Fibroblast of mammary gland (primary cell): ENCODE results near the gene HDDC3.
"Not testable (repeated sequence)": the region's sequence is repeated elsewhere in the genome, so short reads cannot be mapped to it uniquely, and the experiment has no call there.

Experiments
- DNase-seq: peaks from one replicate; pipeline ENCODE4 v3.0.0-alpha.2; 2010; ENCODE audit warnings: low read depth
- H3K4me3 ChIP-seq: 2 replicates; pipeline ENCODE4 v1.5.1; 2011; ENCODE audit warnings: low read depth, mild to moderate bottlenecking, low read length, moderate library complexity; ENCODE audit not compliant: control insufficient read depth
- TF ChIP-seq, protein P1 (sequence below): conservative IDR thresholded peaks from 2 replicates; pipeline ENCODE4 v1.5.1; 2011; ENCODE audit warnings: low read depth, low read length, inconsistent platforms; ENCODE audit not compliant: control insufficient read depth, insufficient read depth

HDDC3 gene

DNA sequence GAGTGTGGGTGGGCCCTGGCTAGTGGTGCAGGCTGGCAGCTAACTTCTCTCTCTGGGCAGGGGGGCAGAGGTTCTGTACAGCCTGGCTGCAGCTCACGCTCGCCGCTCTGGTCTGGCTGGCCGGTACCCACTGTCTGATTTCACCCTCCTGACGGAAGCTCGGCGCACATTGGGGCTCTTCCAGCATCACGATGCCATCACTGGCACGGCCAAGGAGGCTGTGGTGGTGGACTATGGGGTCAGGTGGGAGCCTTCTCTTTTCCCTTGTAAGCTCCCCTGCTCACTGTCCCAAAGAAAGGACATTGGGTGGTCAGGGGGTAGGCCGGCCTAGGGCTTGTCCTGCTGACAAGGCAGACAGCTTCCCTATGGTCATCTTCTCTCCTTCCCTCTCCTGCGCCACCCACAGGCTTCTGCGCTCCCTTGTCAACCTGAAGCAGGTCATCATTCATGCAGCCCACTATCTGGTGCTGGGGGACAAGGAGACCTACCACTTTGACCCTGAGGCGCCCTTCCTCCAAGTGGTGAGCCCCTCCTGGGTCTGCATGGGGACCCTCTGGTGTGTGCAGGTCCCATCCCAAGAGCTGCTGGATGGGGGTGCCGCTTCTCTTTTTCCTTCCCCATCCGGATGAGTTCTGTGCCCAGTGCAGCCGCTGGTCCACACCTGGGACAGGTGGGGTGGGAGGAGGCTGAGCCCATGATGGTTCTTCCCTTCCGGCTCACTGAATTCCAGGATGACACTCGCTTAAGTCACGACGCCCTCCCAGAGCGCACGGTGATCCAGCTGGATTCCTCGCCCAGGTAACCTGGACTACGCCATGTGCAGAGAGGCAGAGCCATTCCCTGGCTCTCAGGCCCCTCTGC, 21.7 kb downstream of the HDDC3 start:
- H3K4me3 ChIP-seq, result no peak overlapping the region
- no peak for DNase-seq
- TF ChIP-seq, protein P1, sequence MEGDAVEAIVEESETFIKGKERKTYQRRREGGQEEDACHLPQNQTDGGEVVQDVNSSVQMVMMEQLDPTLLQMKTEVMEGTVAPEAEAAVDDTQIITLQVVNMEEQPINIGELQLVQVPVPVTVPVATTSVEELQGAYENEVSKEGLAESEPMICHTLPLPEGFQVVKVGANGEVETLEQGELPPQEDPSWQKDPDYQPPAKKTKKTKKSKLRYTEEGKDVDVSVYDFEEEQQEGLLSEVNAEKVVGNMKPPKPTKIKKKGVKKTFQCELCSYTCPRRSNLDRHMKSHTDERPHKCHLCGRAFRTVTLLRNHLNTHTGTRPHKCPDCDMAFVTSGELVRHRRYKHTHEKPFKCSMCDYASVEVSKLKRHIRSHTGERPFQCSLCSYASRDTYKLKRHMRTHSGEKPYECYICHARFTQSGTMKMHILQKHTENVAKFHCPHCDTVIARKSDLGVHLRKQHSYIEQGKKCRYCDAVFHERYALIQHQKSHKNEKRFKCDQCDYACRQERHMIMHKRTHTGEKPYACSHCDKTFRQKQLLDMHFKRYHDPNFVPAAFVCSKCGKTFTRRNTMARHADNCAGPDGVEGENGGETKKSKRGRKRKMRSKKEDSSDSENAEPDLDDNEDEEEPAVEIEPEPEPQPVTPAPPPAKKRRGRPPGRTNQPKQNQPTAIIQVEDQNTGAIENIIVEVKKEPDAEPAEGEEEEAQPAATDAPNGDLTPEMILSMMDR, result no peak

DNA sequence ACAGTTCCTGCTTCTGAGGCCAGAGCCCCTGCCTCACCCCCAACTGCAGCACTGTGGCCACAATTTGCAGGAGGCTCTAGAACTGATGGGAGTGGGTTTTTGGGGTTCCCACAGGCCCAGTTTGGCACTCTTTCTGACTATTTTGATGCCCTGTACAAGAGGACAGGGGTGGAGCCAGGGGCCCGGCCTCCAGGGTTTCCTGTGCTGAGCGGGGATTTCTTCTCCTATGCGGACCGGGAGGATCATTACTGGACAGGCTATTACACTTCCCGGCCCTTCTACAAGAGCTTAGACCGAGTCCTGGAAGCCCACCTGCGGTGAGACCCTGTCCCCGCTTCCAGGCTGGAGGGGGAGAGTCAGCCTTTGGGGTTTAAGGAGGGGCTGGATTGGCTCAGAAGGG, 22.4 kb downstream of the HDDC3 start:
- TF ChIP-seq, protein P1, result no peak
- no peak overlapping the region for H3K4me3 ChIP-seq
- DNase-seq, result no peak

DNA sequence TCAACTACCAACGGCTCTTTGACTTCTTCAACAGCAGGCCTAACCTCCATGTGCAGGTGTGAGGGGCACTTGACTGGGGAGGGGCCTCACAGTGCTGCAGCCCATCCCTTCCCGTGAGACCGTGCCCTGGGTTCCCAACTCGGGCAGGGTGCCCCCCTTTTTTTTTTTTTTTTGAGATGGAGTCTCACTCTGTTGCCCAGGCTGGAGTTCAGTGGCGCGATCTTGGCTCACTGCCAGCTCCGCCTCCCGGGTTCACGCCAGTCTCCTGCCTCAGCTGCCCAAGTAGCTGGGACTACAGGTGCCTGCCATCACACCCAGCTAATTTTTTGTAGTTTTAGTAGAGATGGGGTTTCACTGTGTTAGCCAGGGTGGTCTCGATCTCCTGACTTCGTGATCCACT, 22.9 kb downstream of the HDDC3 start:
- DNase-seq, H3K4me3 ChIP-seq: not testable (repeated sequence)

DNA sequence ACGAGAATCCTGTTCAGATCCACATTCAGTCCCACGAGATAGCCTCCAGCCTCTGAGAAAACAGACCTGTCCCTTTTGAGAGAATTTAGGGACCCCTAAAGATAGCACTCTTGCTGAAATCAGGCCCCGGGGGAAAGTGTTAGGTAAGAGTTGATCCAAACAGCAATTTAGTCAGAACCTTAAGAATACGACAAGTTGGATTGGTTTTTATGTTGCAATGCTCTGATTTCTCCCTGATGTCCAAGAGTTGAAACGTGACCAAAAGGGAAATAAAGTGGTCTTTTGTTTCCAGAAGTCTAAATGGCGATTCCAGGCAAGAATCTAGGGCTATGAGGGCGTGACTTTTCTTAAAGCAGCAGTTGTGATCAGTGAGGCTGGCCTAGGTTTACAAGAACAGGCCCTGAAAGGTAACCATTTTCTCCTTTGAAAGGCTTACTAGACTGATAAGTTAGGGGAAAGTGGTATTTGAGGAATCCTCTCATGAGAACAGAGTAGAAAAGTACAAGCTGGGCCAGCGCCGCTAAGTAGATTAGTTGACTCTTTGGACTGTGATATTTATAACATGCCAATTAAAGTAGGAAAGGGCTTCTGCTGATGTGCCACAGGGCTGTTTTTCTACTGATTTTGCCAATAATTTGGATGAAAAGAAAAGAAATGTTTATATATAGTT, 24.4 kb downstream of the HDDC3 start:
- TF ChIP-seq, protein P1, result no peak
- DNase-seq, result no peak
- no peak overlapping the region for H3K4me3 ChIP-seq

DNA sequence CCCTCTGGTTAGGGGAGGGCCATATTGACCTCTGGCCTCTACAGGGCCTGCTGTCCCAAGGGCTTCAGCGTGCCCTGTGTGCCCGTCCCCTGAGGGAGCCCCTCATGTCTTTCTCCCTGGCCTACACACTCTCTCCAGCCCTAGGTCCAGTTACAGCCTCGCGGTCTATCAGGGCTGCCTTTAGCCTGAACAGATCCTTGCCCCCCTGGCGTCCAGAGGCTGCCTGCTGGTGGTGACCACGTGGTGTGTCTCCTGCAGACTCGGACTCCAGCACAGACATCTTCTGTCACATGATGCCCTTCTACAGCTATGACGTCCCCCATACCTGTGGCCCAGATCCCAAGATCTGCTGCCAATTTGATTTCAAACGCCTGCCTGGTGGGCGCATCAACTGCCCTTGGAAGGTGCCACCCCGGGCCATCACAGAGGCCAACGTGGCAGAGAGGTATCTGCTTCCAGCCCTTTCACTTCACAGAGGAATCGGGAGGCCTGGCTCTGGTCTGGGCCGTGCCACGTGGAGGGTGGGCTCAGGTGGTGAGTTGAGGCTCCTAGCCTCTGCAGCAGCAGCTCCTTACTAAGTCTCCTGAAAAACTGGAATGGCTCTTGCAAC, 25.2 kb downstream of the HDDC3 start:
- H3K4me3 ChIP-seq, result no peak overlapping the region
- TF ChIP-seq, protein P1, result no peak
- no peak for DNase-seq

DNA sequence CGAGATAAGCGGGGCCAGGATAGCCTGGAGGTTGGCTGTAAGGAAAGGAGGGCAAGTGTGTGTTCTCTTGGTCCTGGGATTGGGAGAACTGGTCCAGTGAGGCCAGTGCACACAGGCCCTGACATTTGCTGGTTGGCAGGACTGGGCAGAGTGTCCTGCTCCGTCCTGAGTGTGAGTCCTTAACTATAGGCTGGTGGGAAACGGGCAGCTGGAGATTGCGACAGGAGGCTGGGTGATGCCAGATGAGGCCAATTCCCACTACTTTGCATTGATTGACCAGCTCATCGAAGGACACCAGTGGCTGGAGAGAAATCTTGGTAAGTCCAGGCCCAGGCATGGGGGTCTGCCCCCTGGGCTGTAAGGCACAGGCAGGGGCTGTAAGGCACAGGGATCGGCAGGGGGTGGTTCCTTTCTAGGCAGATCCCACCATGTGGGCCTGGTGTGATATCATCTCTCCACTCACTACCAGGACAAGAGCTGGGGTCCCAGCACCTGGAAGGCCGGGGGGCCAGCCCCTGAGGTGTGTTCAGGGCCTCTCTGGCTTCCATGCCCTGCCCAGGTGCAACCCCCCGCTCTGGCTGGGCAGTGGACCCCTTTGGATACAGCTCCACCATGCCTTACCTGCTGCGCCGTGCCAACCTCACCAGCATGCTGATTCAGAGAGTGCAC, 26.0 kb downstream of the HDDC3 start:
- TF ChIP-seq, protein P1, result no peak
- H3K4me3 ChIP-seq, result no peak overlapping the region
- DNase-seq, result no peak
